Activated naive CD4-positive, alpha-beta T cell treated with anti-CD3 and anti-CD28 coated beads, Interleukin-2, amount 50 U/mL, for 72 hours (primary cell): ENCODE measurements around the gene PTPRC. TPM values are rescaled to one million over a fixed set of nuclear protein-coding genes. Genes with fewer than 3 reads are reported as not detected.
A peak's percentile ranks its signal among the peaks of the same experiment; 100 is the strongest.

Experiments used
- ATAC-seq, 2 donors: fragments of 150-1000 bp; cut with Tn5 transposase; 2 replicates each; pipeline ENCODE4 v1.10.0; 2021; ENCODE audit warnings: mild to moderate bottlenecking in 2 of 2, moderate library complexity in 2 of 2
- DNase-seq, 2 donors: peaks; one replicate each; pipeline ENCODE4 v3.0.0; 2021 to 2022; ENCODE audit warnings: low spot score in 2 of 2
- H3K27ac Mint-ChIP-seq, 2 donors: one replicate each; pipeline ENCODE4 v1.8.0; 2022; ENCODE audit warnings: mild to moderate bottlenecking in 2 of 2, mixed read lengths in 2 of 2
- H3K36me3 Mint-ChIP-seq, 2 donors: one replicate each; pipeline ENCODE4 v1.8.0; 2022; ENCODE audit warnings: mixed read lengths in 2 of 2
- H3K9me3 Mint-ChIP-seq, 2 donors: one replicate each; pipeline ENCODE4 v1.8.0; 2022; ENCODE audit warnings: mixed read lengths in 2 of 2
- total RNA-seq, 2 donors: library from RNA; stranded (reverse); gene quantifications; one replicate each; pipeline ENCODE4 v1.2.3, GENCODE V29; 2022

The PTPRC gene
- total RNA-seq, 2 donors from 2014 or later, result 433 to 644 TPM

GRCh38 chr1:198651650-198652400 is 13.0 kb downstream of the PTPRC start:
- peaks cover 25 to 59% of the 10 kb centered on the region in 2 donors for H3K36me3 Mint-ChIP-seq
- ATAC-seq (no peak), DNase-seq (no peak)
- H3K27ac Mint-ChIP-seq, result peak overlapping the region; percentile 86 to 94
- no peaks in the 10 kb centered on the region for H3K9me3 Mint-ChIP-seq

GRCh38 chr1:198653808-198654413 is 15.1 kb downstream of the PTPRC start:
- H3K36me3 Mint-ChIP-seq, result peaks cover 21 to 54% of the 10 kb centered on the region in 2 donors
- peak overlapping the region in 1 of 2 donors; percentile 92 for H3K27ac Mint-ChIP-seq
- no peaks in the 10 kb centered on the region for H3K9me3 Mint-ChIP-seq
- DNase-seq (no peak), ATAC-seq (no peak)

GRCh38 chr1:198655459-198656121 is 16.8 kb downstream of the PTPRC start:
- H3K27ac Mint-ChIP-seq, result peak overlapping the region; percentile 92 to 96
- DNase-seq (no peak), ATAC-seq (peak; percentile 27 to 47)
- peaks cover 6 to 37% of the 10 kb centered on the region in 2 donors for H3K36me3 Mint-ChIP-seq
- no peaks in the 10 kb centered on the region for H3K9me3 Mint-ChIP-seq

- ATAC-seq (peak; percentile 54 to 57), DNase-seq (peak in 1 of 2 donors; percentile 55)
- H3K9me3 Mint-ChIP-seq, result no peaks in the 10 kb centered on the region
- peaks cover 5 to 34% of the 10 kb centered on the region in 2 donors for H3K36me3 Mint-ChIP-seq
- H3K27ac Mint-ChIP-seq, result peak overlapping the region; percentile 92 to 96
Observed at GRCh38 chr1:198656500-198656932, 17.7 kb downstream of the PTPRC start.

GRCh38 chr1:198657550-198658064 is 18.8 kb downstream of the PTPRC start:
- DNase-seq (no peak), ATAC-seq (peak; percentile 56 to 68)
- Mint-ChIP-seq H3K27ac (peak overlapping the region; percentile 87 to 96), H3K9me3 (no peaks in the 10 kb centered on the region), H3K36me3 (peaks cover 5 to 31% of the 10 kb centered on the region in 2 donors)

GRCh38 chr1:198660341-198661261 is 21.8 kb downstream of the PTPRC start:
- DNase-seq (no peak), ATAC-seq (peak; percentile 15 to 53)
- Mint-ChIP-seq H3K27ac (peak overlapping the region; percentile 72 to 79), H3K9me3 (no peaks in the 10 kb centered on the region), H3K36me3 (peaks cover 10 to 46% of the 10 kb centered on the region in 2 donors)

- no peak for DNase-seq
- Mint-ChIP-seq H3K27ac (peak overlapping the region; percentile 77 to 89), H3K9me3 (no peaks in the 10 kb centered on the region), H3K36me3 (peaks cover 13 to 45% of the 10 kb centered on the region in 2 donors)
- ATAC-seq, result peak; percentile 19 to 71
Observed at GRCh38 chr1:198662821-198663220, 24.0 kb downstream of the PTPRC start.

GRCh38 chr1:198664068-198664788 is 25.4 kb downstream of the PTPRC start:
- peak overlapping the region; percentile 89 to 93 for H3K27ac Mint-ChIP-seq
- H3K36me3 Mint-ChIP-seq, result peaks cover 13 to 37% of the 10 kb centered on the region in 2 donors
- DNase-seq (no peak), ATAC-seq (peak; percentile 13 to 36)
- H3K9me3 Mint-ChIP-seq, result no peaks in the 10 kb centered on the region

GRCh38 chr1:198667186-198667585 is 28.3 kb downstream of the PTPRC start:
- Mint-ChIP-seq H3K9me3 (peaks cover 0 to 5% of the 10 kb centered on the region in 2 donors), H3K27ac (peak overlapping the region; percentile 89 to 100), H3K36me3 (peaks cover 23 to 48% of the 10 kb centered on the region in 2 donors)
- ATAC-seq (no peak), DNase-seq (no peak)

- ATAC-seq (no peak), DNase-seq (no peak)
- peak overlapping the region; percentile 89 to 100 for H3K27ac Mint-ChIP-seq
- H3K9me3 Mint-ChIP-seq, result peaks cover 0 to 5% of the 10 kb centered on the region in 2 donors
- H3K36me3 Mint-ChIP-seq, result peaks cover 29 to 50% of the 10 kb centered on the region in 2 donors
Observed at GRCh38 chr1:198667807-198668206, 29.0 kb downstream of the PTPRC start.

GRCh38 chr1:198669023-198669698 is 30.3 kb downstream of the PTPRC start:
- Mint-ChIP-seq H3K36me3 (peaks cover 31 to 46% of the 10 kb centered on the region in 2 donors), H3K27ac (peak overlapping the region; percentile 89 to 100), H3K9me3 (peaks cover 0 to 5% of the 10 kb centered on the region in 2 donors)
- peak; percentile 93 to 95 for ATAC-seq
- DNase-seq, result peak in 1 of 2 donors; percentile 57

GRCh38 chr1:198669771-198670170 is 30.9 kb downstream of the PTPRC start:
- peaks cover 0 to 5% of the 10 kb centered on the region in 2 donors for H3K9me3 Mint-ChIP-seq
- peaks cover 26 to 42% of the 10 kb centered on the region in 2 donors for H3K36me3 Mint-ChIP-seq
- peak overlapping the region; percentile 89 to 100 for H3K27ac Mint-ChIP-seq
- no peak for DNase-seq
- no peak for ATAC-seq

- peak overlapping the region; percentile 24 to 68 for H3K27ac Mint-ChIP-seq
- H3K36me3 Mint-ChIP-seq, result peaks cover 23 to 46% of the 10 kb centered on the region in 2 donors
- ATAC-seq (no peak), DNase-seq (no peak)
- peaks cover 3 to 5% of the 10 kb centered on the region in 2 donors for H3K9me3 Mint-ChIP-seq
Observed at GRCh38 chr1:198671136-198671535, 32.3 kb downstream of the PTPRC start.

- Mint-ChIP-seq H3K9me3 (peaks cover 3 to 5% of the 10 kb centered on the region in 2 donors), H3K27ac (peak overlapping the region; percentile 24 to 68), H3K36me3 (peaks cover 23 to 50% of the 10 kb centered on the region in 2 donors)
- DNase-seq (no peak), ATAC-seq (no peak)
Observed at GRCh38 chr1:198672124-198672523, 33.3 kb downstream of the PTPRC start.

- Mint-ChIP-seq H3K9me3 (peaks cover 3 to 5% of the 10 kb centered on the region in 2 donors), H3K27ac (peak overlapping the region in 1 of 2 donors; percentile 68), H3K36me3 (peaks cover 28 to 60% of the 10 kb centered on the region in 2 donors)
- DNase-seq (no peak), ATAC-seq (no peak)
Observed at GRCh38 chr1:198674009-198674408, 35.2 kb downstream of the PTPRC start.
